ENCODE data around the gene PGGT1B.

Gene PGGT1B

GRCh38 chr5:115186794-115187193 is 75.9 kb downstream of the PGGT1B start:
- H3K4me3 ChIP-seq (ENCODE audit: low read depth, low read length): no peak overlapping the region
- no peak for DNase-seq (ENCODE audit: low read depth, low spot score)
- POLR2A ChIA-PET: no interaction called here
- TF ChIP-seq, protein P1, sequence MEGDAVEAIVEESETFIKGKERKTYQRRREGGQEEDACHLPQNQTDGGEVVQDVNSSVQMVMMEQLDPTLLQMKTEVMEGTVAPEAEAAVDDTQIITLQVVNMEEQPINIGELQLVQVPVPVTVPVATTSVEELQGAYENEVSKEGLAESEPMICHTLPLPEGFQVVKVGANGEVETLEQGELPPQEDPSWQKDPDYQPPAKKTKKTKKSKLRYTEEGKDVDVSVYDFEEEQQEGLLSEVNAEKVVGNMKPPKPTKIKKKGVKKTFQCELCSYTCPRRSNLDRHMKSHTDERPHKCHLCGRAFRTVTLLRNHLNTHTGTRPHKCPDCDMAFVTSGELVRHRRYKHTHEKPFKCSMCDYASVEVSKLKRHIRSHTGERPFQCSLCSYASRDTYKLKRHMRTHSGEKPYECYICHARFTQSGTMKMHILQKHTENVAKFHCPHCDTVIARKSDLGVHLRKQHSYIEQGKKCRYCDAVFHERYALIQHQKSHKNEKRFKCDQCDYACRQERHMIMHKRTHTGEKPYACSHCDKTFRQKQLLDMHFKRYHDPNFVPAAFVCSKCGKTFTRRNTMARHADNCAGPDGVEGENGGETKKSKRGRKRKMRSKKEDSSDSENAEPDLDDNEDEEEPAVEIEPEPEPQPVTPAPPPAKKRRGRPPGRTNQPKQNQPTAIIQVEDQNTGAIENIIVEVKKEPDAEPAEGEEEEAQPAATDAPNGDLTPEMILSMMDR (IDR thresholded peaks at IDR 0.05; ENCODE audit: insufficient read depth, low read length, missing control alignments): no peak
- CTCF ChIA-PET: no interaction called here

- no peak for DNase-seq (ENCODE audit: low read depth, low spot score)
- ChIA-PET CTCF (no interaction called here), POLR2A (no interaction called here)
- H3K4me3 ChIP-seq (ENCODE audit: low read depth, low read length): no peak overlapping the region
- TF ChIP-seq, protein P1 (IDR thresholded peaks at IDR 0.05; ENCODE audit: insufficient read depth, low read length, missing control alignments): no peak
Observed at GRCh38 chr5:115184770-115185169, 77.9 kb downstream of the PGGT1B start.

DNA sequence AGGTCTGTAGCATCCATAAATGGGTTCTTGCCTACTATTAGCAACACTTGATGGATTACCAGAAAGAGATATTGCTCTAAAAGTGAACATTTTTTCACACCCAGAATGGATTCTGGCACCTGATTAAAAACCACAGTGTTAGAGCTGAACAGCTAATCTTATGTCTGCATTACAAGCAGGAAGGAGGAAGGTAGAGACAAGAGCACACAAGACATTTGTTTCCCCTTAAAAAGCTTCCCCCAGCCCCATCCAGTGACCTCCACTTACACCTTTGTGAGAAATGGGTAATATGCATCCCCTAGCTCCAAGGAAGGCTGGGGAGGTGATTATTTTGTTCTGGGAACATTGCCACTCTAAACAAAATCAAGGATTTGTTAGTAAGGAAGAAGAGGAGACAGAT is 80.9 kb downstream of the PGGT1B start:
- DNase-seq (ENCODE audit: low read depth, low spot score): no peak
- ChIA-PET POLR2A (no interaction called here), CTCF (interaction anchor here (0.9 kb wide), 1 partner anchor 66 kb away, joined by 4 read pairs; no protein-coding TSS in a partner anchor)
- no peak overlapping the region for H3K4me3 ChIP-seq (ENCODE audit: low read depth, low read length)
- TF ChIP-seq, protein P1 (IDR thresholded peaks at IDR 0.05; ENCODE audit: insufficient read depth, low read length, missing control alignments): no peak

- ChIA-PET CTCF (no interaction called here), POLR2A (no interaction called here)
- DNase-seq (ENCODE audit: low read depth, low spot score): no peak
- H3K4me3 ChIP-seq (ENCODE audit: low read depth, low read length): peak overlapping the region; percentile 50
- TF ChIP-seq, protein P1 (IDR thresholded peaks at IDR 0.05; ENCODE audit: insufficient read depth, low read length, missing control alignments): no peak
Observed at GRCh38 chr5:115180165-115180709, 82.4 kb downstream of the PGGT1B start.

- DNase-seq (ENCODE audit: low read depth, low spot score): no peak
- TF ChIP-seq, protein P1 (IDR thresholded peaks at IDR 0.05; ENCODE audit: insufficient read depth, low read length, missing control alignments): no peak
- ChIA-PET POLR2A (no interaction called here), CTCF (no interaction called here)
- H3K4me3 ChIP-seq (ENCODE audit: low read depth, low read length): peak overlapping the region; percentile 50
Observed at GRCh38 chr5:115179394-115180164, 83.1 kb downstream of the PGGT1B start.

DNA sequence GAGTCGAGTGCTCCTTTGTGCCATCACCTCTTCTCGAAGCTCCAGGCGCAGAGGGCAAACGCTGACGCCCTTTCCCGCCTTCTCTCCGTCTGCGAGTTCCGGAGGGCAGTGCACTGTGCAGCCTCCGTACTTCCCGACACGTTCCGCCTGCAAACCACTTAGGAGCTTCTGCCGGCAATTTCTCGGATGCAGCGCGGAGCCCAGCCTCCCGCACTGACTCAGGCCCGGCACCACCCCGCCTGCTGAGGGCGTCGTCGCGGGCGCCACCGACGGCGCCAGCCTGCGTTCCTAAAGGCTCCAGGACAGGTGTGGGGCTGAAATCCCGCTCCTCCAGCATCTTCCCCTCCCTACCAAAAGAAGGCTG is 83.7 kb downstream of the PGGT1B start:
- ChIA-PET POLR2A (no interaction called here), CTCF (no interaction called here)
- DNase-seq (ENCODE audit: low read depth, low spot score): no peak
- no peak overlapping the region for H3K4me3 ChIP-seq (ENCODE audit: low read depth, low read length)
- TF ChIP-seq, protein P1 (IDR thresholded peaks at IDR 0.05; ENCODE audit: insufficient read depth, low read length, missing control alignments): no peak

All from AG04449 (cell line).